GM18507 (cell line): ENCODE measurements around the gene NFATC1.

Experiments
- DNase-seq: peaks from one replicate; pipeline ENCODE4 v3.0.0; 2011; ENCODE audit warnings: low read depth; ENCODE audit not compliant: insufficient read length; ENCODE audit errors: extremely low spot score
- FAIRE-seq: peaks from 2 replicates; lab custom pipeline; 2011; peaks lifted over from hg19 to GRCh38; lab: Jason Lieb, UNC

The NFATC1 gene

GRCh38 chr18:79395761-79396404 is at the start of gene NFATC1:
TSS of gene NFATC1 (plus strand) at chr18:79395930. CDS start at chr18:79396225, 295 bp downstream.
- FAIRE-seq (no peak), DNase-seq (no peak)

GRCh38 chr18:79345981-79346380 is 49.7 kb upstream of the NFATC1 start:
- FAIRE-seq = no peak
- DNase-seq = no peak

- no peak for DNase-seq
- no peak for FAIRE-seq
Observed at GRCh38 chr18:79348066-79348465, 47.7 kb upstream of the NFATC1 start.

- DNase-seq = no peak
- no peak for FAIRE-seq
Observed at GRCh38 chr18:79352432-79352831, 43.3 kb upstream of the NFATC1 start.

- DNase-seq (no peak), FAIRE-seq (no peak)
Observed at GRCh38 chr18:79353267-79353666, 42.5 kb upstream of the NFATC1 start.

- FAIRE-seq (no peak), DNase-seq (no peak)
Observed at GRCh38 chr18:79354350-79354749, 41.4 kb upstream of the NFATC1 start.

GRCh38 chr18:79355433-79356335 is 40.0 kb upstream of the NFATC1 start:
- DNase-seq = no peak
- FAIRE-seq = peak; percentile 53

GRCh38 chr18:79356435-79356834 is 39.3 kb upstream of the NFATC1 start:
- peak; percentile 79 for FAIRE-seq
- DNase-seq = no peak

GRCh38 chr18:79360933-79361332 is 34.8 kb upstream of the NFATC1 start:
- no peak for FAIRE-seq

GRCh38 chr18:79361766-79362522 is 33.8 kb upstream of the NFATC1 start:
- FAIRE-seq (no peak), DNase-seq (no peak)

More at GRCh38 chr18:79360933-79361332, 34.8 kb upstream of the NFATC1 start:
- DNase-seq = no peak

- FAIRE-seq (no peak), DNase-seq (no peak)
Observed at GRCh38 chr18:79365701-79366100, 30.0 kb upstream of the NFATC1 start.

GRCh38 chr18:79366177-79367094 is 29.3 kb upstream of the NFATC1 start:
- FAIRE-seq = no peak
- DNase-seq = no peak

- FAIRE-seq (no peak), DNase-seq (no peak)
Observed at GRCh38 chr18:79367480-79367879, 28.2 kb upstream of the NFATC1 start.

GRCh38 chr18:79367989-79368388 is 27.7 kb upstream of the NFATC1 start:
- FAIRE-seq = no peak
- no peak for DNase-seq

- no peak for DNase-seq
- no peak for FAIRE-seq
Observed at GRCh38 chr18:79368681-79369080, 27.0 kb upstream of the NFATC1 start.

GRCh38 chr18:79371561-79372121 is 24.1 kb upstream of the NFATC1 start:
- DNase-seq (no peak), FAIRE-seq (no peak)

GRCh38 chr18:79372461-79372860 is 23.3 kb upstream of the NFATC1 start:
- DNase-seq (no peak), FAIRE-seq (no peak)

GRCh38 chr18:79372991-79373390 is 22.7 kb upstream of the NFATC1 start:
- DNase-seq (no peak), FAIRE-seq (no peak)

- no peak for FAIRE-seq
- DNase-seq = no peak
Observed at GRCh38 chr18:79373736-79374135, 22.0 kb upstream of the NFATC1 start.
